NCI-H2107 treated with DMSO at 0.1 percent for 48 hours (cell line): ENCODE results near the gene DTD1.
"Not testable (repeated sequence)": the region's sequence is repeated elsewhere in the genome, so short reads cannot be mapped to it uniquely, and the experiment has no call there.

ENCODE experiments used
- DNase-seq: peaks from one replicate; lab custom pipeline; 2025; ENCODE audit not compliant: unreplicated experiment; lab: John Stamatoyannopoulos, UW

Gene DTD1

GRCh38 chr20:18738888-18739287 is 151.0 kb downstream of the DTD1 start:
- no peak for DNase-seq

- DNase-seq = no peak
These were observed 151.9 kb downstream of the DTD1 start for GRCh38 chr20:18739751-18740166.

DNA sequence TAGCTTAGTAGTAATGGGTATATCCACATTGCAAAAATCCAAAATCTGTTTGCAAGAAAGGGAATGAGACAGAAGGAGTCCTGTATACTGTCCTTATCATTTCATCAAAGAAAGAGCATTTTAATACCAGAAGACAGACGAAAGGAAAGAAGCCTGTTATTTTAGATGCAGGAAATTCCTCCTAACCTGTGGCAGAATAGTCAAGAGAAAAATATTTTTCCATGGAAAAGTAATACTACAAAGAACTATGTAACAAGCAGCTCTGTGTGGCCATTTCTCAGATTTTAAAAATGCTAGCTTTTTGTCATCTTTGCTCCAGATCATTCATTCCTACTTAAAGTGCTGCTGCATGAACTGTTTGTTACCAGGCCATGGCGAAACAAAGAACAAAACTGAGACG is 152.9 kb downstream of the DTD1 start:
- DNase-seq = no peak

DNA sequence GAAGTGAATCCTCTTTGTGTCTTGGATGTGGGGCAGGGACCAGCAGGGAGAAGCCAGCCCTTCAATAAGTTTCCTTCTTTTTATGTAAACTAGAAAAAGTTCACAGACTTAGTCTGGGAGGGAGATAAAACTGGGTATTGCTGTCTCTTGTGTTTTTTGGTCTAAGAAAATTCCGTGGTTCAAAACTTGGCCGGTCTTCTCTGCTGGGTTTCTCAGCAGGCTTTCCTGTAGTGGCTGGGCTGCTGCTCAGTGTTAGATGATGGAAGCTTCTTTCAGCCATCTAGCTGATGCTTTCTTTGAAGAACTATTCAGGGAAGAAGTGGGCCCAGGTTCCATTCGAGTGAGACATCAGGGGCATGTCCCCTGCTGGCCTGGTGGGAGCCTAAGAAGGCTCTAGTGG is 155.0 kb downstream of the DTD1 start:
- DNase-seq = no peak

DNA sequence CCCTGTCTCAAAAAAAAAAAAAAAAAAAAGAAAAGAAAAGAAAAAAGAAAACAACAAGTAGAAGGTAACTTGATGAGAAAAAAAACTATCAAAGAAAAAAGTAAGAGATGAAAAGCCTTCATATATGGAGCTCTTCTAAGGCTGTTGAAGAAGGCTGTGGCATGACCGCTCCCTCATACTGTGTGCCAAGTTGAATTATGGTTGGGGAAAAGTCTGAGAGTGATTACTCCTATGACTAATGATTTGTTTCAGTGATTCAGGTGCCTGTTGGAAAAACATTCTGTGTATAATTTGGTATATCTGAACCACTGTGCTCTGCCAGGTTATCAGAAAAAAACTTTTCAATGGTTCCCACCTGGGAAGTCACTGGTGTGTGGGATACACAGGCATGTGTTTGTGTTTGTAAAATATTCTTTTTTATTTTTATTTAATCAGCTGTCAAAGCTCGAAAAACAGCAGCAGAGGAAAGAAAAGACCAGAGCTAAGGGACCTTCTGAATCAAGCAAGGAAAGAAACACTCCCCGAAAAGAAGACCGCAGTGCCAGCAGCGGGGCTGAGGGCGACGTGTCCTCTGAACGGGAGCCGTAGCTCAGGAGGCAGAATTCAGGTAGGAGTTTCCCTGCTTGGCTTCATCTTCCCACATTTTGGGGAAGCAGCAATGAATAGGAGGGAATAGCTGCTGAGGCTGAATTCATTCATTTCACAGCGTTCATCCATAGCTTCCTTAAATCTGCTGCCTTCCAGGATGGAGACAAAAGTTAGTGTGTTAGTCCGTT is 156.0 kb downstream of the DTD1 start:
- no peak for DNase-seq

DNA sequence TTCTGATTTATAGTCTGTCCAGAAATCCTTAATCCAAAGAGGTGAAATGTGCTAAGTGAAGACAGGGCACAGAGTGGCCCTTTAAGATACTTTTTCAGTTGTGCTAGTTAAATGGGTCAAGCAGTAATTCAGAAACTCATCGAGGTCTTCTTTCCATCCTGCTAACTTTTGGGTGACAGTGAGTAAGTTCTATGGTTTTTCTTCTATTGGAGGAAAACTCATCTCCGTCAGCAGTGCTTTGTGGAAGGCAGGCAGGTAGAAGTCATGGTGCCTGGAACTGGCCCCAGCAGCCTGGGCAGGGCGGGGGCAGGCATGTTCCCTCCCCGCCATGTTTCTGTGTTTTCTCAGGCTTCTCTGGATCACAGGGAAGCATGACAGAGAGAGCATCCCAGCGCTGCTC is 159.2 kb downstream of the DTD1 start:
- no peak for DNase-seq

DNA sequence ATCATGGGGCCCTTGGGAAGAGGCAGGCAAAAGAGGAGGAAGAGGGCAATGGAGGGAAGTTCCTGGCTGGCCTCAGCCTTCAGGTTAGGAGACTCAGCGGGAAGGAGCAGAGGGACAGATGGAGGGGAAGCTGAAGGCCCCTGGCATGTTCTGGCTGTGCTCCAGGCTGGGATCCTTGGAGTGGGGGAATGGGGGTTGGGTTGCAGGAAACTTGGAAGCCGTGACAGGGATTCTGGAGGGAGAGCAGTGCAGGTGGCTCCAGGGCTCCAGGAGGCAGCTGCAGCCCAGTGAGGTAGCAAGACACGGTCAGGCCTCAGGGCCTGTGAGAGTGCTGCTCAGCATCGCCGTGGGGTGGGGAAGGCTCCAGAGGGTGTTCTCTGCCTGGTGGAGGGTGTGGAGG is 161.1 kb downstream of the DTD1 start:
- DNase-seq = no peak

GRCh38 chr20:18749528-18749927 is 161.7 kb downstream of the DTD1 start:
- DNase-seq = no peak

DNA sequence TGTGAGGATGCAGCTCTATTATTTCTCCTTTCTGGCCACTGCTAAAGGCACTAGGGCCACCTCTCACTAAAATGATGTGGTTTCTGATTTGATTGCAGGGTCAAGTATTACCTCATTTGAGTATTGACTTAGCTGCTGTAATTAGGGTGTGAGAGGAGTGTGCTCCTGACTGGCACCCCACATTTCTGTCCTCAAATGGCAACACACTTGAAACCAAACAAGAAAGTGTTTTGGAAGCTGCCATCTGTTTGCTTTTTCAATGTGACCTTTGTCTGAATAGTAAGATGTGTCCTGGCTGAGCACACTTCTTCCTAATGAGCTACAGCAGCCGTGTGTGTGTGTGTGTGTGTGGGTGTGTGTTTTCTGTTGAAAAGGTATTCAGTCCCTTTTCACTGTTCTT is 162.9 kb downstream of the DTD1 start:
- DNase-seq = peak; percentile 57

- DNase-seq = no peak
These were observed 166.3 kb downstream of the DTD1 start for GRCh38 chr20:18754030-18754652.

GRCh38 chr20:18754653-18755045 is 166.8 kb downstream of the DTD1 start:
- DNase-seq = no peak

DNA sequence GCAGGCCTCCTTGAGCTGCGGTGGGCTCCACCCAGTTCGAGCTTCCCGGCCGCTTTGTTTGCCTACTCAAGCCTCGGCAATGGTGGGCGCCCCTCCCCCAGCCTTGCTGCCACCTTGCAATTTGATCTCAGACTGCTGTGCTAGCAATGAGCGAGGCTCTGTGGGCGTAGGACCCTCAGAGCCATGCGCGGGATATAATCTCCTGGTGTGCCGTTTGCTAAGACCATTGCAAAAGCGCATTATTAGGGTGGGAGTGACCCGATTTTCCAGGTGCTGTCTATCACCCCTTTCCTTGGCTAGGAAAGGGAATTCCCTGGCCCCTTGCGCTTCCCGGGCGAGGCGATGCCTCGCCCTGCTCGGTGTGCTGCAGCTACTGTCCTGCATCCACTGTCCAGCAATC is 173.0 kb downstream of the DTD1 start:
- DNase-seq = not testable (repeated sequence)

DNA sequence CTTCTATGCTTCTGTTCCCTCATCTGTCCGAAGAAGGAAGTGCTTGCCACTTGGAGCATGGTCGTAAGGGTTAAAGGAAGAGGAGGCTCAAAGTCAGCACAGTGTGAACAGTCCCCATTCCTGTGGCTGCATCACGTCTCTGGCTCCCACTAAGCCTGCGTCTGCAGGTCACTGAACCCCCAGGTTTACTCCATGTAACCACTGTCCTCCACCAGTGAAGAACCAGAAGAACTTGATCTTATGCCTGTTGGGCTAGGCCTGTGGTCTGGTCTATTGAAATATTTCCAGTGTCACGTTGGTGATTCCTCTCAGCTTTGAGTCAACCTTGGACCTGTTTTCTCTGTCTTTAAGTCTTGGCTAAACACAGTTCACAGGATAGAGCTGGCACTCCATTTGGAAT is 179.8 kb downstream of the DTD1 start:
- DNase-seq = no peak

GRCh38 chr20:18773566-18773965 is 185.7 kb downstream of the DTD1 start:
- no peak for DNase-seq

- DNase-seq = no peak
These were observed 186.4 kb downstream of the DTD1 start for GRCh38 chr20:18774207-18774606.

DNA sequence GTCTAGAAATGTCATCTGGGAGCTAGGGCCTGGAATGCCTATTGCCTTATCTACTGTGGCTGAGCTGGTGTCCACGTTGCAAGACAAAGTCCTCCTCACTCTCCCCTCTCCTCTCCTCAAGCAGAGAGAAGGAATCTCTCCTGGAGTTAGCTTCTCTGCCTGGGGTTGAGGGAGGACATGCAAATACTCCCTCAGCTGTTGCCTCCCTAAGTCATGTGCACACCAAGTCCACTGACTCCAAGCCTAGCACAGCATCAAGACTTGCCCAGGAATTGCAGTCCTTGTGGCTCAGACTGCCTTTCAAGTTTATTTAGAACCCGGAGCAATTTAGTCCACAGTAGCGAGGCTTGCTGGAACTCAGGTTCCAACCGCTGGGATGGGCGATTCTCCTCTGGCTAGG is 187.8 kb downstream of the DTD1 start:
- no peak for DNase-seq

DNA sequence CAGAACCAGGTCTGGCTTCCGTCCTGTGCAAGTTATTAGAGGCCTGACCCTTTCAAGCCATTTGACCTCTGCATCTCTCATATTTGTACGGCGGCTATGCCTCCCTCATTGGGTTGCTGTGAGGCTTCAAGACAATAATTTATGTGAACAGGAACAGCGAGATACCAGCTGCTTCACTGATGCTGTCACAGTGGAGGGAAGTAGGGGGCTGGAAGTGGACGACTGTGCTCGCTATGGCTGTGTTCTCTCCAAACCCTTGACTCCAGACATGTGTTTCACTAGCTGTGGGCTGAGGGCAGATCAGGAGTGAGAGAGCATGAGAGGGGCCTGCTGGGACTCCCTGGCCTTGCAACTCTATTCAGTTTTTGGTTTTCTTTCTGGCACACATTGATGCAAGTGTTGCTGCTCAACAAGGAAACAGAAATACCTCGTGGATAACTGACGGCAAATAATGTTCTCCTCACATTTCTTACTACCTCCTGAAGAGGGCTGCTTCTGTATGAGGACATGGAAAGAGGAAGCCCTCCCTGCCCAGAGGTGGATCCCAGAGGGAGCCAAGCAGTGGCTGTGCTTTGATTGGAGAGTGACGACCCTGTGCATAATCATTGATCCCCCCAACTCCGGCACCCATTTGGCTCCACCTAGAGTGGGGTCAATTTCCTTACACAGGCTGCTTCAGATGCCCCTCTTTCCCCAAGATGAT is 191.0 kb downstream of the DTD1 start:
- no peak for DNase-seq

DNA sequence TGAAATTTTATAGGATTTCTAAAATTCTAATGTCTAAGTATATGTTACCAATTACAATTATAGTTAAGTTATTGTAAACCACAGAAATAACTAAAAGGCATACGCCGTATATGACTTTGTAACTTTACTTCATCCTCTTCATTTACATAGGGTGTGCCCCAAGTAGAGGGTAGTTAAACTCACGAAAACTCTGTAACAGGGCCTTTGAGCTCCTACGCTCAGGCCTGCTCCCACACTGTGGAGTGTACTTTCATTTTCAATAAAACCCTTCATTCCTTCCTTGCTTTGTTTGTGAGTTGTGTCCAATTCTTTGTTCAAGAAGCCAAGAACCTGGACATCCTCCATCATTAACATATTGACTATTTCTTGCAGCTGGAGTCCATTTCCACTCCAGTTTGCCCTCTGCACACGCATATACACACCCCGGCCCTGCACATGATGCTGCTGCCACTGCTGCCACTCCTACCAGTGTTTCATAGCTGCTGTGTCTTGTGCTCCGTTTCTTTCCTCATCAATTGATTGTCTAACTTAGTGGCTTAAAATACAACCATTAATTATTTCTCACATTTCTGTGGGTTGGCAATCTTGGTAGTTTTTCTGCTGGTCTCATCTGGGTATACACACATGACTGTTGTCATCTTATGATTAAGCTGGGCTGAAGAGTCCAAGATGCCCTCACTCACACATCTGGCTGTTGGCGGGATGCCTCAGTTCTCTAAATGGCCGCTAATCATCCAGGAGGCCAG is 192.7 kb downstream of the DTD1 start:
- DNase-seq = no peak

DNA sequence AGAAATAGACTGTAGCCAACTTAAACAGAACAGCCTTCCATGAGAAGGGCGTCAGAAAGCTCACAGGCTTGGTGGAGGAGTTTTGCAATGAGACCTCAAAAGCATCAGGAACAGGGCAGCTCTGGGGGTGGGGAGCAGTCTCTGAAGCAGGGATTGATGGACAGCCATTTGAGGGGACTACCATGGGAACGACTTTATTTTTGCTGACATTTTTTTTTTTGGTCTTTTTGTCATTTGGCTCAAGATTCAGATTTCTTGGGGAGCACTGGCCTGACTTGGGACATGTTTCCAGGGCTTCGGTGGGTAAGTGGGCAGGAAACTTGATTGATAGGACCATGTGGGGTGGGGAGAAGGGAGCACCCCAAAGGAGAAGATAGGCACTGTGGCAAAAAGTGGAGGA is 193.7 kb downstream of the DTD1 start:
- no peak for DNase-seq

DNA sequence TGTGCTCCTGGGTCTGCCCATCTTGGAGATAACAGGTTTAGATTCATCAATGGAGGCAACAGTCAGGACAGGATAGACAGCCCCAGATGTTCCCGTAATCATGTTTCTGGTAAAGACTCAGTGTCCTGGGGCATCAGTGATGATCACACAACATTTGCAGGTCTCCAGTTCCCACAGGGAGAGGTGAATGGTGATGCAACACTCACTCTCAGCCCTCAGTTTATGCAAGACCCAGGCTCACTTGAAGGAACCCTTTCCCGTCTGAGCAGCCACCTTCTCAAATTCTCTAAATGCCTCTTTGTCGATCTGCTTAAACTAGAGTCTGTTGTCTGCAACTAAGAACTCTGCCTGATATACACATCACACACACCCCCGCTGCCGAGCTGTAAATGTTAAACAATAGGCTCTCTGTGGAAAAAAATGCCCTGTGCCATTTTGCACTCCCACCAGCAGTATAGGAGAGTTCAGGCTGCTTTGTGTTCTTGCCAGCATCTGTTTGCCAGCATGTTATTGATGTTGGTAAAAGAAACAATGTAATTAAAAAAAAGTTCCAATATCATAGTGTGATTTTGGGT is 195.6 kb downstream of the DTD1 start:
- DNase-seq = no peak

DNA sequence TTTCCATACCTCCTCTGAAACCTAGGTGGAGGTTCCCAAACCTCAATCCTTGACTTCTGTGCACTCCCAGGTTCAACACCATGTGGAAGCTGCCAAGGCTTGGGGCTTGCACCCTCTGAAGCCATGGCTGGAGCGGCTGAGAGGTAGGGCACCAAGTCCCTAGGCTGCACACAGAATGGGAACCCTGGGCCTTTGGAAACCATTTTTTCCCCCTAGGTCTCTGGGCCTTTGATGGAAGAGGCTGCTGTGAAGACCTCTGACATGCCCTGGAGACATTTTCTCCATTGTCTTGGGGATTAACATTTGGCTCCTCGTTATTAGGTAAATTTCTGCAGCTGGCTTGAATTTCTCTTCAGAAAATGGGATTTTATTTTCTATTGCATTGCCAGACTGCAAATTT is 199.2 kb downstream of the DTD1 start:
- DNase-seq = not testable (repeated sequence)
